IMR-90 (cell line): ENCODE results near the gene GATAD2A. TPM values are rescaled to one million over a fixed set of nuclear protein-coding genes. Genes with fewer than 3 reads are reported as not detected.

Experiments
- ATAC-seq: fragments of 200-7000 bp; cut with Tn5 transposase; 2 replicates; pipeline ENCODE4 v1.9.1; 2020; ENCODE audit warnings: low read depth, mild to moderate bottlenecking, moderate library complexity
- BruUV-seq: library from RNA; stranded (reverse); fragments of 400-500 nt; replicated peaks from 2 replicates; lab custom pipeline; 2021; lab: Mats Ljungman, UMichigan
- CTCF ChIA-PET: fragments of 300-600 bp; formaldehyde crosslinking; extraction: SDS; loops from one replicate; lab custom pipeline; 2021; ENCODE audit warnings: antibody characterized with exemption; lab: Yijun Ruan, JAX
- POLR2A ChIA-PET: fragments of 300-600 bp; sonication (Branson Sonifier 250); formaldehyde crosslinking; loops from one replicate; lab custom pipeline; 2022; ENCODE audit warnings: antibody characterized with exemption; ENCODE audit not compliant: unreplicated experiment; lab: Charles Lee
- DNase-seq: peaks from one replicate; pipeline ENCODE4 v3.0.0; 2013
- H2AFZ ChIP-seq: replicated peaks from 2 replicates; pipeline ENCODE3; 2013; ENCODE audit warnings: low read length, mild to moderate bottlenecking; ENCODE audit not compliant: poor library complexity
- H2AK5ac ChIP-seq: 2 replicates; pipeline ENCODE4 v1.6.1; 2013; ENCODE audit warnings: low read depth, low read length, inconsistent platforms
- H2AK9ac ChIP-seq: replicated peaks from 2 replicates; pipeline ENCODE3; 2013; ENCODE audit warnings: mild to moderate bottlenecking, low read depth, low read length, moderate library complexity; ENCODE audit not compliant: poor library complexity
- H2BK120ac ChIP-seq: 2 replicates; pipeline ENCODE4 v1.6.1; 2013; ENCODE audit warnings: low read depth, low read length, inconsistent platforms
- H2BK15ac ChIP-seq: 3 replicates; pipeline ENCODE4 v1.6.1; 2013; ENCODE audit warnings: low read depth, low read length, inconsistent platforms
- H2BK20ac ChIP-seq: 2 replicates; pipeline ENCODE4 v1.6.1; 2013; ENCODE audit warnings: low read depth, mild to moderate bottlenecking, inconsistent platforms, low read length, moderate library complexity
- H2BK5ac ChIP-seq: 2 replicates; pipeline ENCODE4 v1.6.1; 2013; ENCODE audit warnings: mild to moderate bottlenecking, low read depth, low read length, inconsistent platforms; ENCODE audit not compliant: poor library complexity, severe bottlenecking
- H3K14ac ChIP-seq: replicated peaks from 2 replicates; pipeline ENCODE4 v1.6.1; 2013; ENCODE audit warnings: low read depth, low read length, inconsistent platforms
- H3K18ac ChIP-seq: 2 replicates; pipeline ENCODE4 v1.6.1; 2013; ENCODE audit warnings: low read depth, low read length, control low read depth
- H3K23ac ChIP-seq: 2 replicates; pipeline ENCODE4 v1.6.1; 2013; ENCODE audit warnings: low read depth, low read length, inconsistent platforms
- H3K27ac ChIP-seq: 2 replicates; pipeline ENCODE4 v1.5.1; 2013; ENCODE audit warnings: mild to moderate bottlenecking, control low read depth, low read length; ENCODE audit not compliant: insufficient read depth
- H3K27me3 ChIP-seq: 2 replicates; pipeline ENCODE4 v1.6.1; 2013; ENCODE audit warnings: low read length; ENCODE audit not compliant: control insufficient read depth, insufficient read depth
- H3K36me3 ChIP-seq: 2 replicates; pipeline ENCODE4 v1.6.1; 2013; ENCODE audit warnings: low read length, mixed read lengths; ENCODE audit not compliant: control insufficient read depth, insufficient read depth
- H3K4ac ChIP-seq: 2 replicates; pipeline ENCODE4 v1.6.1; 2013; ENCODE audit warnings: low read depth, low read length, inconsistent platforms
- H3K4me1 ChIP-seq: 2 replicates; pipeline ENCODE4 v1.6.1; 2013; ENCODE audit warnings: low read length, mixed read lengths; ENCODE audit not compliant: control insufficient read depth, insufficient read depth
- H3K4me2 ChIP-seq: 2 replicates; pipeline ENCODE4 v1.6.1; 2013; ENCODE audit warnings: low read depth, mild to moderate bottlenecking, control low read depth, low read length, moderate library complexity
- H3K4me3 ChIP-seq: 2 replicates; pipeline ENCODE4 v1.5.1; 2013; ENCODE audit warnings: low read depth, mild to moderate bottlenecking, control low read depth, low read length, moderate library complexity; ENCODE audit not compliant: insufficient read depth
- H3K56ac ChIP-seq: 2 replicates; pipeline ENCODE4 v1.6.1; 2013; ENCODE audit warnings: low read length, inconsistent platforms; ENCODE audit not compliant: insufficient read depth; ENCODE audit errors: extremely low read depth
- H3K79me1 ChIP-seq, 2 experiments: 2 replicates each; pipeline ENCODE4 v1.6.1; 2013; ENCODE audit warnings: low read length in 2 of 2, inconsistent platforms in 1 of 2, low read depth in 1 of 2
- H3K9ac ChIP-seq: 2 replicates; pipeline ENCODE4 v1.6.1; 2013; ENCODE audit warnings: low read depth, low read length, control low read depth
- H3K9me1 ChIP-seq: 2 replicates; pipeline ENCODE4 v1.6.1; 2013; ENCODE audit warnings: low read length, inconsistent platforms; ENCODE audit not compliant: insufficient read depth
- H3K9me3 ChIP-seq: 2 replicates; pipeline ENCODE4 v1.6.1; 2013; ENCODE audit warnings: low read length; ENCODE audit not compliant: control insufficient read depth, insufficient read depth
- H4K20me1 ChIP-seq: 2 replicates; pipeline ENCODE4 v1.6.1; 2013; ENCODE audit warnings: low read length, inconsistent platforms; ENCODE audit not compliant: insufficient read depth
- H4K5ac ChIP-seq: 2 replicates; pipeline ENCODE4 v1.6.1; 2013; ENCODE audit warnings: mild to moderate bottlenecking, low read depth, low read length, control low read depth
- H4K8ac ChIP-seq, 2 experiments: 2 replicates each; pipeline ENCODE4 v1.6.1; 2013; ENCODE audit warnings: low read depth in 2 of 2, low read length in 2 of 2, control low read depth in 1 of 2, inconsistent platforms in 1 of 2
- H4K91ac ChIP-seq: 2 replicates; pipeline ENCODE4 v1.6.1; 2013; ENCODE audit warnings: low read depth, low read length, inconsistent platforms; ENCODE audit not compliant: insufficient read depth
- CHD1 ChIP-seq: IDR thresholded peaks from 2 replicates; pipeline ENCODE4 v1.6.1; 2012; ENCODE audit warnings: low read depth, low read length, improper control_type of control experiment
- CTCF ChIP-seq: conservative IDR thresholded peaks from 2 replicates; pipeline ENCODE4 v1.5.1; 2012; ENCODE audit warnings: mild to moderate bottlenecking, low read depth, low read length, improper control_type of control experiment
- FOS ChIP-seq: fragments of 150-350 bp; IDR thresholded peaks from 2 replicates; pipeline ENCODE4 v1.6.1; 2016; ENCODE audit warnings: low read depth, low read length
- MAZ ChIP-seq: IDR thresholded peaks from 2 replicates; pipeline ENCODE4 v1.6.1; 2012; ENCODE audit warnings: low read depth, mild to moderate bottlenecking, low read length, improper control_type of control experiment, moderate library complexity, borderline replicate concordance
- MXI1 ChIP-seq: IDR thresholded peaks from 2 replicates; pipeline ENCODE4 v1.6.1; 2012; ENCODE audit warnings: low read depth, mild to moderate bottlenecking, low read length, moderate library complexity, borderline replicate concordance
- POLR2A ChIP-seq: IDR thresholded peaks from 2 replicates; pipeline ENCODE4 v1.6.1; 2012; ENCODE audit warnings: mild to moderate bottlenecking, low read depth, low read length
- RAD21 ChIP-seq: IDR thresholded peaks from 2 replicates; pipeline ENCODE4 v1.6.1; 2012; ENCODE audit warnings: low read length, improper control_type of control experiment
- USF2 ChIP-seq: fragments of 150-350 bp; IDR thresholded peaks from 2 replicates; pipeline ENCODE4 v1.6.1; 2017; ENCODE audit warnings: mild to moderate bottlenecking, antibody characterized with exemption, low read length, low read depth
- WGBS, 2 experiments: methylation state at CpG; one replicate each; pipeline versions ENCODE4 v1.1.5 to v1.1.7; 2013; ENCODE audit warnings: missing lambda C conversion rate in 2 of 2; ENCODE audit not compliant: insufficient read length in 1 of 2; ENCODE audit errors: extremely low coverage in 2 of 2; 5-methylcytosine and 5-hydroxymethylcytosine counted together
- dilution Hi-C: fragments of 300-500 bp; cut with HindIII; formaldehyde crosslinking; loops from one replicate; pipeline ENCODE4 v1.14.3; 2018; ENCODE audit warnings: low sequenced_read_pairs; ENCODE audit not compliant: unreplicated experiment
- in situ Hi-C: fragments of 300-500 bp; cut with MboI; formaldehyde crosslinking; loops from 3 replicates; pipeline ENCODE4 v1.14.3; 2019; ENCODE audit warnings: low sequenced_read_pairs, inconsistent platforms, mixed read lengths
- intact Hi-C: fragments of 100-400 bp; cut with micrococcal nuclease; formaldehyde crosslinking; loops from 2 replicates; pipeline ENCODE4 v1.10.0; 2022
- polyA plus RNA-seq, 3 experiments: library from polyadenylated mRNA; depleted of rRNA; stranded (reverse); fragments of >200 nt; gene quantifications; 2 replicates each; pipeline ENCODE4 v1.2.3, GENCODE V29; 2012; ENCODE audit warnings: low replicate concordance in 1 of 3
- total RNA-seq: library from RNA; depleted of rRNA; stranded (reverse); fragments of >200 nt; gene quantifications from 2 replicates; pipeline ENCODE4 v1.2.3, GENCODE V29; 2012

GATAD2A gene
- total and polyA plus RNA-seq, 2 of the 4 experiments (the other 2 are of a cell fraction), result 23.5 to 33.2 TPM

GRCh38 chr19:19546751-19547162 lies 141.3 kb downstream of the GATAD2A start:
- no peak for DNase-seq

More at GRCh38 chr19:19546751-19547162, 141.3 kb downstream of the GATAD2A start:
- WGBS, 2 experiments, result 35% methylated on average over 2 of the region's 19 CpGs; no CpG with 5 or more reads in 1 of the 2 experiments
- Histone ChIP-seq H3K4me3 (no peak overlapping the region), H2BK120ac (no peak overlapping the region), H2AK9ac (peak overlapping the region; percentile 42), H2AFZ (no peak overlapping the region), H4K5ac (no peak overlapping the region), H3K9me3 (no peaks in the 10 kb centered on the region), H2BK5ac (no peak overlapping the region), H3K27ac (no peak overlapping the region), H3K4ac (no peak overlapping the region), H3K4me1 (no peaks in the 10 kb centered on the region), H3K27me3 (peaks cover 12% of the 10 kb centered on the region; the same call in 1 of the 2 replicates), H4K20me1 (no peaks in the 10 kb centered on the region; the same call in 1 of the 2 replicates), H2BK20ac (no peak overlapping the region), H3K18ac (no peak overlapping the region), H3K79me1 (no peaks in the 10 kb centered on the region), H3K9ac (no peak overlapping the region), H4K8ac (no peak overlapping the region), H3K23ac (no peak overlapping the region), H3K14ac (no peak overlapping the region), H3K4me2 (no peak overlapping the region), H3K9me1 (no peaks in the 10 kb centered on the region), H3K36me3 (no peaks in the 10 kb centered on the region), H2AK5ac (no peak overlapping the region), H4K91ac (no peak overlapping the region), H3K56ac (no peak overlapping the region), H2BK15ac (no peak overlapping the region)
- CTCF ChIA-PET, result no interaction called here
- no peak for ATAC-seq
- intact Hi-C loops (no loop called here), dilution Hi-C loops (no loop called here), in situ Hi-C loops (loop anchor here (25.0 kb wide), 1 partner anchor 416 kb away; no protein-coding TSS in a partner anchor)
- POLR2A ChIA-PET, result no interaction called here
- no TSS peak for BruUV-seq
- TF ChIP-seq USF2 (no peak), FOS (no peak), MXI1 (no peak), RAD21 (no peak), MAZ (no peak), POLR2A (no peak), CTCF (no peak), CHD1 (no peak)
